SH-SY5Y (cell line): ENCODE results near the gene RASAL2.

Experiments used
- GATA2 ChIP-seq: IDR thresholded peaks from 2 replicates; pipeline ENCODE4 v1.6.1; 2011; ENCODE audit warnings: mild to moderate bottlenecking, low read depth, low read length
- GATA3 ChIP-seq: IDR thresholded peaks from 2 replicates; pipeline ENCODE4 v1.6.1; 2011; ENCODE audit warnings: low read depth, mild to moderate bottlenecking, low read length, moderate library complexity

GRCh38 chr1:178196631-178197030, 102.7 kb downstream of the RASAL2 start:
- TF ChIP-seq GATA2 (no peak), GATA3 (no peak)
